Measurements from ENCODE around the gene SFSWAP.
"Not testable (repeated sequence)": the region's sequence is repeated elsewhere in the genome, so short reads cannot be mapped to it uniquely, and the experiment has no call there.

SFSWAP gene

DNA sequence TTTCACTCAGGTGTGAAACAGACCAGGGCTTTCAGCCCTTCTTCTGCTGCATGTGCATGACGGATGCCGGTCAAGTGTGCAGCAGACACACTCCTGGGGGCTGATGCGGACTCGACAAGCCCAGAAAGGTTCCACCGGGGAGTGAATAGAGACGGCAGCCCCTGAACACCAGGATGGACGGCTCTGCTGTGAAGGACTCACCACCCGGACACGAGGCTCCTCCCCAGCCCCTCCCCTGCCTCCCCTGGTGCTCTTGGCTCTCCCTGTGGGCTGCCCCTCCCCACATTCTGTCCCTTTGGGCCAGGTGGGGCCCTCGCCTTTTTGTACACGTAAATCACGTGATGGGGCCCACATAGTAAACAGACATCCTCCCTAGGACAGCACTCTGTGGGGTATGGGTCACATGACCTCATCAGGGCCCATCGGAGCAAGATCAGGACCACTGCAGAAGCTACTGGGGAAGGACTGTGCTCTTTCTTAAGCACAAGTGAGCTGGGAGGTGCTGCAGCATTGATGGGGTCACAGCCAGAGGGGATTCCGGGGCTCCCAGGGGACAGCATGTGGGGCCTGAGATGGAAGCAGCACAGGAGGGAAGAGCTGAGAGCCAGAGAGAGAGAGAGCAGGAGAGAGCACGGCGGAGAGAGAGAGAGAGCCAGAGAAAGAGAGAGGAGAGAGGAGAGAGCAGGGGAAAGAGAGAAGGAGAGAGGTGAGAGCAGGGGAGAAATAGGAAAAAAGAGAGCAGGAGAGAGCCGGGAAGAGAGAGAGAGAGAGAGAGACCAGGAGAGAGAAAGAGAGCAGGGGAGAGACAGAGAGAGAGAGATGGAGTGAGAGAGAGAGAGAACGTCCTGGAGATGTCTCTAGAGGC, 30.3 kb upstream of the SFSWAP start:
- DNase-seq (ENCODE audit: extremely low read depth, low read depth): not testable (repeated sequence)

- no peak for DNase-seq (ENCODE audit: extremely low read depth, low read depth)
- no peak for TF ChIP-seq CTCF (IDR thresholded peaks at IDR 0.05; ENCODE audit: low read depth, low read length)
Measured at GRCh38 chr12:131681257-131681620, 29.7 kb upstream of the SFSWAP start.

DNA sequence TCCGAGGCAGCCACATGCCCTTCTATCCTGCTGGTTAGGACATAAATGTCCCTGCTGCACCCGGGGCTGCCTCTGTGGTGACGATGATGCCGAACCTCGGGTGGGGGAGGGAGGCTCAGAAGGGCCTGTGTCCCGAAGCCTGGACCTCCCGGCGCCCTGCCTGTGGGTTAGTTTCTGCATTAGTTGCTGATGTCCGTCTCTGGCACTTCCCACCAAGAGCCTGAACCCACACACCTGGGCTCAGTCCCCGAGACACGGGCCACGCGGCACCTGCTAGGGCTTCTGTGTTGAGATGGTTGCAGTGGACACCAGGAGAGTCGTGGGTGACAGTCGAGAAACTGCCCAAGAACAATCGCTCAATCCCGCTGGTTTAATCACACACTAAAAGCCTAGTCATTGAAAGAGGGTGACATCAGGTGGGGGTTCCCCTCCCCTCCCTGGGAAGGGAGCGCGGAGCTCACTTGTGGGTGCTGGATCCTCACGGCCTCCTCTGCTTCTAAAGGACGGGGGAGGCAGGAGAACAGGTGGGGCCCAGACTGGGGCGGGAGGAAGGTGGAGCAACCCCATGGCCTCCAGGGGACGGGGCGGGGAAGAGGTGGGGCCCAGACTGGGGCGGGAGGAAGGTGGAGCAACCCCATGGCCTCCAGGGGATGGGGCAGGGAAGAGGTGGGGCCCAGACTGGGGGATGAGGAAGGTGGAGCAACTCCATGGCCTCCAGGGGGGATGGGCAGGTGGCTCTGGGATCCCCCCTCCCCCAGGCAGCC, 29.0 kb upstream of the SFSWAP start:
- not testable (repeated sequence) for DNase-seq (ENCODE audit: extremely low read depth, low read depth)

DNA sequence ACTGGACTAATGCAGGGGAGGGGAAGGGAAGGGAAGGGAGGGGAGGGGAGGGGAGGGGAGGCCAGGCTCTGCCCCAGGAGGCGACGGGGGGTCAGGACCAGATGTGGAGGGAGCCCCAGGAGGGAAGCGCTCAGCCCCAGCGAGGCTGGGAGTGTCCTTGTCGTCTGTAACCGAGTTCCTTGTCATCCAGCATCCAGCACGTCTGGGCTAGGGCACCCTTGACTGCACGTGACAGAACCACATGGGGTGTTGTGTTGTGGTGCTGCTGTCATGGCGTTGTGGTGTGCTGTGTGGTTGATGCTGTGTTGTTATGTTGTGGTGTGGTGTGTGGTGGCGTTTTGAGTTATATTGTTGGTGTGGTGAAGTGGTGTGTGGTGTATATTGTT, 28.4 kb upstream of the SFSWAP start:
- no peak for TF ChIP-seq CTCF (IDR thresholded peaks at IDR 0.05; ENCODE audit: low read depth, low read length)
- no peak for DNase-seq (ENCODE audit: extremely low read depth, low read depth)

DNA sequence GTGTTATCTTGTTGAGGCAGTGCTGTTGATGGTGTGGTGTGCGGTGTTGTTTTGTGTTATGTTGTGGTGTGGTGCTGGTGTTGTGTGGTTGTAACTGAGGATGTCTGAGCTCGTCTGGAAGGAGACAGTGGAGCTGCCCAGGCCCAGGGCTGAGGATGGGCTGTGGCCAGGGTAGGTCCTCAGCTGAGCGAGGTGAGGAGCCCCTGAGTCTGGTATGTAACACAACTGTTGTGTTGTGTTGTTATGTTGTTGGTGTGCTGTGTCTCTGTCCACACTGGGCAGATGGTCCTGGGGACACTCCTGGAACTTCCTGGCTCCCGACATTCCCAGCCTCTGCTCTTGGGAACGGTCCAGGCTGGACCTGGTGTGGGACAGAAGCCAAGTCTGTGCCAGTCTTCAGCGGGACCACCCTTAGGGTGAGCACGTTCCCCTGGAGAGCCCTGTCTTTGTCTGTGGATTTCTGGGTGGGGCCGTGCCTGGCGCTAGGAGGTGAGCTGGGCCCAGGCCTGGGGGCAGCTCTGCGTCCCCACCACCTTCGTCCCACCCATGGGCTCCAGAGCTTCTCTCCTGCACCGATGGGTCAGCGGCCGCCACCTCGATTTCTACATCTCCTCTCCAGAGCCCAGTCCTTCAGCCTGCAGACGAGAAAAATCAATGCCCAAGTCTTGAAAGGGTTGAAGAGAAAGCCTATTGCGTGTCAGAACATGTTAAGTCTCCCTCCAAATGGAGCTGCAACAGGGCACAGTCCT, 27.4 kb upstream of the SFSWAP start:
- TF ChIP-seq CTCF (IDR thresholded peaks at IDR 0.05; ENCODE audit: low read depth, low read length): no peak
- no peak for DNase-seq (ENCODE audit: extremely low read depth, low read depth)

DNA sequence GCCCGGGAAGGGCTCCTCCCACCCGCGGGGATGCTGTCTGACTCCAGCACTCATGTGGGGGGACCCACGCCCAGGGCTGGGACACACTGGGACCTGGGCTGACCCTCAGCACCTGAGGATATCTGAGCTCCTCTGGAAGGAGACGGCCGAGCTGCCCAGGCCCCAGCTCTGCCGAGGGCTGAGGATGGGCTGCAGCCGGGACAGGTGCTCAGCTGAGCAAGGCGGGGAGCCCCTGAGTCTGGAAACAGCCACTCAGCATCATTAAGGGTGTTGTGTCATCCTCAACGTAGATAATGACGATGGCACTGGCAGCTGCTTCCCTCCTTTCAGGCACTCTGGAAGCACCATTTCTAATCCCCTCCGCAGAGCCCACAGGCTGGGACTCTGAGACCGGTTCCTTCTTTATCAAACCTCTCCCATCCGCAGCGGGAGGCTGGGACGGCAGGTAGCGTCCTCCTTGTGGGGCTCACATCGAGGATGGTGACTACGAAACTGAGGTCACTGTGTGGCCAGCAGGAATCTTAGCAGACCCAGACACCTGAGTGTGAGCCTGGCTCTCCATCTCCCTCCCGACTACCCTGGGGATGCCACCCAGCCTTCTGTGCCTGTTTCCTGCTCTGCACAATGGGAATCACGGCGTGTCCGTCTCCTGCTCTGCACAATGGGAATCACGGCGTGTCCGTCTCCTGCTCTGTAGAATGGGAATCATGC, 26.7 kb upstream of the SFSWAP start:
- TF ChIP-seq CTCF (IDR thresholded peaks at IDR 0.05; ENCODE audit: low read depth, low read length): no peak
- no peak for DNase-seq (ENCODE audit: extremely low read depth, low read depth)

GRCh38 chr12:131687346-131688125, 23.4 kb upstream of the SFSWAP start:
- TF ChIP-seq CTCF (IDR thresholded peaks at IDR 0.05; ENCODE audit: low read depth, low read length): no peak
- DNase-seq (ENCODE audit: extremely low read depth, low read depth): no peak

Measured in AG09319 (cell line).